Measurements from ENCODE around the gene CCDC3.

CCDC3 gene

GRCh38 chr10:12974491-12975199 is 26.9 kb downstream of the CCDC3 start:
- H3K4me3 ChIP-seq (ENCODE audit: low read depth, low read length): no peak overlapping the region
- TF ChIP-seq, protein P1, sequence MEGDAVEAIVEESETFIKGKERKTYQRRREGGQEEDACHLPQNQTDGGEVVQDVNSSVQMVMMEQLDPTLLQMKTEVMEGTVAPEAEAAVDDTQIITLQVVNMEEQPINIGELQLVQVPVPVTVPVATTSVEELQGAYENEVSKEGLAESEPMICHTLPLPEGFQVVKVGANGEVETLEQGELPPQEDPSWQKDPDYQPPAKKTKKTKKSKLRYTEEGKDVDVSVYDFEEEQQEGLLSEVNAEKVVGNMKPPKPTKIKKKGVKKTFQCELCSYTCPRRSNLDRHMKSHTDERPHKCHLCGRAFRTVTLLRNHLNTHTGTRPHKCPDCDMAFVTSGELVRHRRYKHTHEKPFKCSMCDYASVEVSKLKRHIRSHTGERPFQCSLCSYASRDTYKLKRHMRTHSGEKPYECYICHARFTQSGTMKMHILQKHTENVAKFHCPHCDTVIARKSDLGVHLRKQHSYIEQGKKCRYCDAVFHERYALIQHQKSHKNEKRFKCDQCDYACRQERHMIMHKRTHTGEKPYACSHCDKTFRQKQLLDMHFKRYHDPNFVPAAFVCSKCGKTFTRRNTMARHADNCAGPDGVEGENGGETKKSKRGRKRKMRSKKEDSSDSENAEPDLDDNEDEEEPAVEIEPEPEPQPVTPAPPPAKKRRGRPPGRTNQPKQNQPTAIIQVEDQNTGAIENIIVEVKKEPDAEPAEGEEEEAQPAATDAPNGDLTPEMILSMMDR (conservative IDR thresholded peaks at IDR 0.05; ENCODE audit: low read depth, low read length): no peak
- DNase-seq (ENCODE audit: low read depth): no peak

- TF ChIP-seq, protein P1 (conservative IDR thresholded peaks at IDR 0.05; ENCODE audit: low read depth, low read length): no peak
- H3K4me3 ChIP-seq (ENCODE audit: low read depth, low read length): no peak overlapping the region
- peak; percentile 41 for DNase-seq (ENCODE audit: low read depth)
These were observed 27.4 kb downstream of the CCDC3 start for GRCh38 chr10:12974078-12974477.

- TF ChIP-seq, protein P1 (conservative IDR thresholded peaks at IDR 0.05; ENCODE audit: low read depth, low read length): no peak
- no peak overlapping the region for H3K4me3 ChIP-seq (ENCODE audit: low read depth, low read length)
- no peak for DNase-seq (ENCODE audit: low read depth)
These were observed 28.3 kb downstream of the CCDC3 start for GRCh38 chr10:12973149-12973718.

GRCh38 chr10:12972146-12972545 is 29.4 kb downstream of the CCDC3 start:
- DNase-seq (ENCODE audit: low read depth): no peak
- TF ChIP-seq, protein P1 (conservative IDR thresholded peaks at IDR 0.05; ENCODE audit: low read depth, low read length): no peak
- H3K4me3 ChIP-seq (ENCODE audit: low read depth, low read length): no peak overlapping the region

DNA sequence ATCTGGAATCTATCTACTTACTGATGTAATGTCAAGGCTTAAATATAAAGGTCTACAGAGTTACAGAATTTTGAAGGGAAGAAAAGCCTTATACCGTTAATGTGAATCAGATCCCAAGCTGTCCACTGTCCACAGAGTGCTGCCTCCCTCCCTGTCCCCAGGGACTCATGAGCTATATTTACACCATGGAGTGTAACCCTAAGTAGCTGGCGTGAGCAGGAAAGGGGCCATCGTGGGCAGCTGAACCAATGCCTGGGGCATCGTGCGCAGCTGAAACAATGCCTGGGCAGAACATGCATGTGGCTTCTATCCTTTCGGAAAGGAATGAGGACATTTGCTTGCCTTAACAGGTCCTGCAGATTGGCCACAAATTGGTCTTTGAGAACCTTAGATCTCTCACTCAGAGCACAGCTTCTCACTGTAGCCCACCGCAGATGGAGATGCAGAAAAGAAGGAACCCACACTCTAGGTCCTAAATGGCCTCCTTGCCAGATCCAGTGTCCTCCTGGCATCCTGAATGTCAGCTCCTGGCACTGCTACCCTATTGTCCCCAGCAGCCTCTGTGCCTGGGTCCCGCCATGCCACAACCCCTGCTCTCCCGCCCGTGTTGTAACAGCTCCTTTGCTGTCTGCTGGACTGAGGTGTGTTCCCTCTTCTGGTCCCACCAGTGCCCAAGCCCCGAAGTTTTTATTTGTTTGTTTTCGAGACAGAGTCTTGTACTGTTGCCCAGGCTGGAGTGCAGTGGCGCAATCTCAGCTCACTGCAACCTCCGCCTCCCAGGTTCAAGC is 30.3 kb downstream of the CCDC3 start:
- TF ChIP-seq, protein P1 (conservative IDR thresholded peaks at IDR 0.05; ENCODE audit: low read depth, low read length): no peak
- H3K4me3 ChIP-seq (ENCODE audit: low read depth, low read length): no peak overlapping the region
- no peak for DNase-seq (ENCODE audit: low read depth)

DNA sequence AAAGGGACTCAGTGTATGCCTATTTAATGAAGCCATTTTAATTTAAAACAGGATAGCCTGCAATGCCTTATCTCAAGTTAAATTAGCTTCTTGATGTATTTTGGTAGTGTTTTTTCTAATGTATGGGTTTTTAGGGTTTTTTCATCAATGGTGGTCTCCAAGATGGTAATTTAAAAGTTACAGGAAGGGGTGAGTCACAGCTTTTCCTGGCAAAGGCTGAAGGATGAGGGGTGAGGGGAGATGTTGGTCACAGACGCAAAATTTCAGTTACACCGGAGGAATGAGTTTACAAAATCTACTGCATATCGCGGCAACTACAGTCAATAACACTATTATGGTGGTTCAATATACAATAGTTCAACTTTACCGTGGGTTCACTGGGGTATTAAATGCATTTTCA is 31.6 kb downstream of the CCDC3 start:
- peak; percentile 46 for DNase-seq (ENCODE audit: low read depth)
- H3K4me3 ChIP-seq (ENCODE audit: low read depth, low read length): no peak overlapping the region
- TF ChIP-seq, protein P1 (conservative IDR thresholded peaks at IDR 0.05; ENCODE audit: low read depth, low read length): no peak
